Mesendoderm (in vitro differentiated cells): ENCODE measurements around the gene LGR6.

Source experiments
- DNase-seq: peaks from one replicate; pipeline ENCODE4 v3.0.0; 2013
- H2AK5ac ChIP-seq: 2 replicates; pipeline ENCODE4 v1.6.1; 2013; ENCODE audit warnings: low read length, inconsistent platforms
- H2BK120ac ChIP-seq: 2 replicates; pipeline ENCODE4 v1.6.1; 2013; ENCODE audit warnings: low read depth, mild to moderate bottlenecking, low read length, moderate library complexity, mixed read lengths
- H2BK15ac ChIP-seq: replicated peaks from 2 replicates; pipeline ENCODE4 v1.6.1; 2013; ENCODE audit warnings: low read depth, mild to moderate bottlenecking, moderate library complexity
- H2BK5ac ChIP-seq: 2 replicates; pipeline ENCODE4 v1.6.1; 2013; ENCODE audit warnings: low read length, inconsistent platforms
- H3K18ac ChIP-seq: 2 replicates; pipeline ENCODE4 v1.6.1; 2013; ENCODE audit warnings: mild to moderate bottlenecking, low read length, mixed read lengths
- H3K23ac ChIP-seq: one replicate; pipeline ENCODE4 v1.6.1; 2013; ENCODE audit warnings: low read length
- H3K27ac ChIP-seq: 2 replicates; pipeline ENCODE4 v1.5.1; 2013; ENCODE audit warnings: low read depth, mild to moderate bottlenecking, inconsistent platforms, low read length, moderate library complexity
- H3K27me3 ChIP-seq: 2 replicates; pipeline ENCODE4 v1.6.1; 2013; ENCODE audit warnings: low read length, control low read depth, mild to moderate bottlenecking, inconsistent platforms; ENCODE audit not compliant: insufficient read depth, poor library complexity
- H3K36me3 ChIP-seq: 2 replicates; pipeline ENCODE4 v1.6.1; 2013; ENCODE audit warnings: low read length, inconsistent platforms; ENCODE audit not compliant: control insufficient read depth, insufficient read depth
- H3K4ac ChIP-seq: one replicate; pipeline ENCODE4 v1.6.1; 2013; ENCODE audit warnings: low read depth, mild to moderate bottlenecking, low read length, moderate library complexity
- H3K4me1 ChIP-seq: 2 replicates; pipeline ENCODE4 v1.6.1; 2013; ENCODE audit warnings: low read depth, low read length, inconsistent platforms; ENCODE audit not compliant: control insufficient read depth
- H3K4me2 ChIP-seq: 2 replicates; pipeline ENCODE4 v1.6.1; 2013; ENCODE audit warnings: low read length
- H3K4me3 ChIP-seq: 2 replicates; pipeline ENCODE4 v1.5.1; 2013; ENCODE audit warnings: mild to moderate bottlenecking, low read length
- H3K56ac ChIP-seq: one replicate; pipeline ENCODE4 v1.6.1; 2013; ENCODE audit warnings: low read length
- H3K79me1 ChIP-seq: 2 replicates; pipeline ENCODE4 v1.6.1; 2013; ENCODE audit warnings: low read length, inconsistent platforms
- H3K79me2 ChIP-seq: 2 replicates; pipeline ENCODE4 v1.6.1; 2013; ENCODE audit warnings: mild to moderate bottlenecking, low read length; ENCODE audit not compliant: control insufficient read depth, insufficient read depth
- H3K9ac ChIP-seq: 2 replicates; pipeline ENCODE4 v1.6.1; 2013; ENCODE audit warnings: low read length, inconsistent platforms
- H4K5ac ChIP-seq: one replicate; pipeline ENCODE4 v1.6.1; 2013; ENCODE audit warnings: low read length
- H4K8ac ChIP-seq: one replicate; pipeline ENCODE4 v1.6.1; 2013; ENCODE audit warnings: low read depth, mild to moderate bottlenecking, control low read depth, low read length, moderate library complexity
- WGBS: extraction: QIAGEN DNeasy Blood & Tissue Kit; methylation state at CpG from one replicate; pipeline ENCODE4 v1.1.7; 2013; ENCODE audit warnings: low lambda C conversion rate, missing lambda C conversion rate; ENCODE audit not compliant: insufficient coverage; ENCODE audit errors: extremely low coverage; 5-methylcytosine and 5-hydroxymethylcytosine counted together

The LGR6 gene

GRCh38 chr1:202160377-202160940, 33.1 kb upstream of the LGR6 start, which contains the start of gene PTPN7:
Gene PTPN7 (minus strand): TSS chr1:202160602. CDS start chr1:202159402, 1,200 bp downstream.
- Histone ChIP-seq H3K56ac (peak within 1 kb of the TSS; percentile 80), H3K9ac (no peak within 1 kb of the TSS), H4K5ac (no peak within 1 kb of the TSS), H3K27ac (no peak within 1 kb of the TSS), H3K23ac (peak within 1 kb of the TSS; percentile 91), H3K4me3 (no peak within 1 kb of the TSS), H3K27me3 (no peaks in the 10 kb centered on the region), H3K4me2 (no peak within 1 kb of the TSS), H3K79me1 (no peaks in the 10 kb centered on the region), H2BK5ac (peak within 1 kb of the TSS; percentile 40), H2BK15ac (no peak within 1 kb of the TSS), H4K8ac (no peak within 1 kb of the TSS), H3K79me2 (no peaks in the 10 kb centered on the region), H3K18ac (peak within 1 kb of the TSS; percentile 4), H2BK120ac (no peak within 1 kb of the TSS), H3K4ac (no peak within 1 kb of the TSS), H3K36me3 (no peaks in the 10 kb centered on the region), H3K4me1 (peaks cover 26% of the 10 kb centered on the region), H2AK5ac (peak within 1 kb of the TSS; percentile 56)
- WGBS: no CpG with 5 or more reads among the region's 17 CpGs
- DNase-seq: no peak

GRCh38 chr1:202161151-202162046, 32.2 kb upstream of the LGR6 start:
- peak overlapping the region; percentile 66 for H3K56ac ChIP-seq
- DNase-seq: no peak
- H3K27me3 ChIP-seq: no peaks in the 10 kb centered on the region
- no peak overlapping the region for H4K5ac ChIP-seq
- no peaks in the 10 kb centered on the region for H3K79me2 ChIP-seq
- no peaks in the 10 kb centered on the region for H3K36me3 ChIP-seq
- H2AK5ac ChIP-seq: peak overlapping the region; percentile 7
- H3K4me3 ChIP-seq: no peak overlapping the region
- peaks cover 26% of the 10 kb centered on the region for H3K4me1 ChIP-seq
- no peak overlapping the region for H3K4me2 ChIP-seq
- H3K18ac ChIP-seq: peak overlapping the region; percentile 19
- H4K8ac ChIP-seq: no peak overlapping the region
- H3K27ac ChIP-seq: no peak overlapping the region
- no peak overlapping the region for H3K9ac ChIP-seq
- no peak overlapping the region for H2BK15ac ChIP-seq
- H3K79me1 ChIP-seq: no peaks in the 10 kb centered on the region
- H3K23ac ChIP-seq: peak overlapping the region; percentile 91
- peak overlapping the region; percentile 27 for H2BK5ac ChIP-seq
- no peak overlapping the region for H3K4ac ChIP-seq
- no peak overlapping the region for H2BK120ac ChIP-seq
- no CpG with 5 or more reads among the region's 22 CpGs for WGBS

- Histone ChIP-seq H3K4me2 (no peak overlapping the region), H3K56ac (peak overlapping the region; percentile 61), H2BK15ac (no peak overlapping the region), H3K4me3 (no peak overlapping the region), H3K27ac (no peak overlapping the region), H3K36me3 (no peaks in the 10 kb centered on the region), H3K4me1 (peaks cover 26% of the 10 kb centered on the region), H3K27me3 (no peaks in the 10 kb centered on the region), H4K8ac (no peak overlapping the region), H3K18ac (peak overlapping the region; percentile 19), H3K79me2 (no peaks in the 10 kb centered on the region), H2BK120ac (no peak overlapping the region), H3K9ac (no peak overlapping the region), H2AK5ac (no peak overlapping the region), H4K5ac (no peak overlapping the region), H3K79me1 (no peaks in the 10 kb centered on the region), H3K23ac (no peak overlapping the region), H2BK5ac (peak overlapping the region; percentile 69), H3K4ac (no peak overlapping the region)
- no peak for DNase-seq
- no CpG with 5 or more reads among the region's 4 CpGs for WGBS
Observed at GRCh38 chr1:202162047-202162417, 31.6 kb upstream of the LGR6 start.

GRCh38 chr1:202162418-202163280, 30.9 kb upstream of the LGR6 start:
- H3K4ac ChIP-seq: no peak overlapping the region
- H2BK120ac ChIP-seq: no peak overlapping the region
- no peaks in the 10 kb centered on the region for H3K27me3 ChIP-seq
- no peaks in the 10 kb centered on the region for H3K79me1 ChIP-seq
- no peak overlapping the region for H2AK5ac ChIP-seq
- no peaks in the 10 kb centered on the region for H3K79me2 ChIP-seq
- DNase-seq: no peak
- H3K27ac ChIP-seq: no peak overlapping the region
- H3K56ac ChIP-seq: peak overlapping the region; percentile 61
- no peak overlapping the region for H3K9ac ChIP-seq
- H3K18ac ChIP-seq: no peak overlapping the region
- no peaks in the 10 kb centered on the region for H3K36me3 ChIP-seq
- no peak overlapping the region for H4K5ac ChIP-seq
- H3K23ac ChIP-seq: no peak overlapping the region
- peaks cover 26% of the 10 kb centered on the region for H3K4me1 ChIP-seq
- no CpG with 5 or more reads among the region's 15 CpGs for WGBS
- H3K4me3 ChIP-seq: no peak overlapping the region
- peak overlapping the region; percentile 82 for H2BK5ac ChIP-seq
- H3K4me2 ChIP-seq: no peak overlapping the region
- H4K8ac ChIP-seq: no peak overlapping the region
- H2BK15ac ChIP-seq: no peak overlapping the region

- no peak overlapping the region for H4K8ac ChIP-seq
- peaks cover 26% of the 10 kb centered on the region for H3K4me1 ChIP-seq
- H2BK5ac ChIP-seq: no peak overlapping the region
- no peak overlapping the region for H3K4me3 ChIP-seq
- peak overlapping the region; percentile 3 for H3K56ac ChIP-seq
- no peaks in the 10 kb centered on the region for H3K79me1 ChIP-seq
- no peak overlapping the region for H2BK15ac ChIP-seq
- no peaks in the 10 kb centered on the region for H3K27me3 ChIP-seq
- H4K5ac ChIP-seq: no peak overlapping the region
- no peak overlapping the region for H3K23ac ChIP-seq
- DNase-seq: no peak
- H3K9ac ChIP-seq: no peak overlapping the region
- WGBS: no CpG with 5 or more reads among the region's 12 CpGs
- H3K18ac ChIP-seq: no peak overlapping the region
- no peaks in the 10 kb centered on the region for H3K79me2 ChIP-seq
- peak overlapping the region; percentile 9 for H2AK5ac ChIP-seq
- H2BK120ac ChIP-seq: no peak overlapping the region
- no peak overlapping the region for H3K4ac ChIP-seq
- no peak overlapping the region for H3K27ac ChIP-seq
- no peaks in the 10 kb centered on the region for H3K36me3 ChIP-seq
- H3K4me2 ChIP-seq: no peak overlapping the region
Observed at GRCh38 chr1:202163281-202164270, 30.0 kb upstream of the LGR6 start.
